ENCODE results near the gene NPR2. TPM values are rescaled to one million over a fixed set of nuclear protein-coding genes. Genes with fewer than 3 reads are reported as not detected.

Gene NPR2
- total RNA-seq, 1 experiment from 2014 or later = 12.5 TPM

- Mint-ChIP-seq H3K27me3 (ENCODE audit: low read depth) (peaks cover 12% of the 10 kb centered on the region), H3K36me3 (ENCODE audit: insufficient read depth in 1 of 3, low read depth in 3 of 3) (peaks cover 1 to 8% (median 5%) of the 10 kb centered on the region in 3 experiments; a peak in 4 of 7 replicates), H3K9me3 (no peaks in the 10 kb centered on the region; a peak in 1 of 5 replicates), H3K27ac (peak overlapping the region; percentile 84 to 88 (median 86)), H3K4me3 (peak overlapping the region; percentile 84 to 92), H3K4me1 (peaks cover 20 to 21% of the 10 kb centered on the region in 2 experiments)
- Histone ChIP-seq H2AK5ac (ENCODE audit: insufficient read length, low read length) (no peak overlapping the region), H3K9ac (ENCODE audit: extremely low read depth, insufficient read length, low read length) (peak overlapping the region; percentile 73), H3T11ph (ENCODE audit: low read length) (peak overlapping the region; percentile 2), H3K4me1 (ENCODE audit: insufficient read depth, low read length) (no peaks in the 10 kb centered on the region), H4K91ac (ENCODE audit: insufficient read length, low read depth, low read length) (no peak overlapping the region), H3K27me3 (ENCODE audit: insufficient read depth, low read length) (no peaks in the 10 kb centered on the region), H3K18ac (ENCODE audit: insufficient read length, low read depth, low read length) (peak overlapping the region; percentile 86), H4K8ac (replicated peaks; ENCODE audit: insufficient read length, low read depth, low read length) (no peak overlapping the region), H4K20me1 (ENCODE audit: control insufficient read depth, insufficient read depth, insufficient read length) (no peaks in the 10 kb centered on the region), H2BK12ac (ENCODE audit: insufficient read length, low read depth, low read length) (no peak overlapping the region), H3K27ac (ENCODE audit: insufficient read length, low read depth, low read length) (peak overlapping the region; percentile 58), H3K23ac (ENCODE audit: insufficient read length, low read depth, low read length) (no peak overlapping the region), H3K23me2 (ENCODE audit: insufficient read length, low read depth, low read length, poor library complexity, severe bottlenecking) (peaks cover 9% of the 10 kb centered on the region), H3K79me1 (ENCODE audit: insufficient read depth, low read depth, low read length, poor library complexity, severe bottlenecking) (no peaks in the 10 kb centered on the region), H2BK20ac (ENCODE audit: low read depth, low read length, poor library complexity, severe bottlenecking) (no peak overlapping the region), H2BK5ac (ENCODE audit: insufficient read length, low read length) (no peak overlapping the region), H3K79me2 (ENCODE audit: insufficient read depth, low read length) (no peaks in the 10 kb centered on the region), H3K4me2 (ENCODE audit: insufficient read depth, insufficient read length, low read length) (peak overlapping the region; percentile 55), H3K9me3 (ENCODE audit: control insufficient read depth, low read depth, low read length) (no peaks in the 10 kb centered on the region), H4K5ac (ENCODE audit: insufficient read length, low read depth, low read length) (no peak overlapping the region), H2BK15ac (ENCODE audit: low read depth, low read length) (no peak overlapping the region), H2BK120ac (ENCODE audit: low read depth, low read length, poor library complexity, severe bottlenecking) (no peak overlapping the region), H3K56ac (ENCODE audit: insufficient read length, low read depth, low read length) (no peak overlapping the region), H3K14ac (ENCODE audit: insufficient read depth, low read length) (peak overlapping the region; percentile 84), H3K4ac (ENCODE audit: low read depth, low read length) (no peak overlapping the region; the same call in 1 of the 2 replicates), H2AFZ (ENCODE audit: low read length) (no peak overlapping the region)
- peak; percentile 56 for TF ChIP-seq CTCF (conservative IDR thresholded peaks at IDR 0.05)
- no CpG with 5 or more reads among the region's 29 CpGs for WGBS (ENCODE audit: extremely low coverage, insufficient read length, low lambda C conversion rate)
- DNase-seq = peak; percentile 85
Measured at GRCh38 chr9:35814106-35814840, 22.9 kb downstream of the NPR2 start.
